Adipose tissue (tissue), 3 donors: ENCODE data around the gene SRSF6. TPM values are rescaled to one million over a fixed set of nuclear protein-coding genes. Genes with fewer than 3 reads are reported as not detected.
"Not testable (repeated sequence)": the region's sequence is repeated elsewhere in the genome, so short reads cannot be mapped to it uniquely, and the experiment has no call there.

Experiments
- H3K27ac ChIP-seq: one replicate; pipeline ENCODE4 v1.5.1; 2013; ENCODE audit warnings: low read depth, low read length
- WGBS, 3 donors: extraction: QIAGEN DNeasy Blood & Tissue Kit; methylation state at CpG; one replicate each; pipeline ENCODE4 v1.1.7; 2013; 5-methylcytosine and 5-hydroxymethylcytosine counted together
- polyA plus RNA-seq, 3 donors: library from polyadenylated mRNA; stranded (reverse); fragments of 200-250 nt; gene quantifications; one replicate each; pipeline ENCODE4 v1.2.3, GENCODE V29; 2013
- donor health status: healthy with polysubstance abuse.
- donor health status: Bipolar disorder and iron deficiency.
- donor health status: healthy.

SRSF6 gene
- polyA plus RNA-seq, 3 donors: 48.9 to 85.4 (median 54.7) TPM

- WGBS, 3 donors: 78 to 81% (median 80%) methylated on average over 3 of the region's 3 CpGs
- H3K27ac ChIP-seq: no peak overlapping the region
These were observed 6.0 kb downstream of the SRSF6 start for GRCh38 chr20:43463527-43464218.

- H3K27ac ChIP-seq: no peak overlapping the region
- 90 to 92% (median 92%) methylated on average over 9 of the region's 9 CpGs for WGBS, 3 donors
These were observed 6.6 kb downstream of the SRSF6 start for GRCh38 chr20:43464219-43464790.

DNA sequence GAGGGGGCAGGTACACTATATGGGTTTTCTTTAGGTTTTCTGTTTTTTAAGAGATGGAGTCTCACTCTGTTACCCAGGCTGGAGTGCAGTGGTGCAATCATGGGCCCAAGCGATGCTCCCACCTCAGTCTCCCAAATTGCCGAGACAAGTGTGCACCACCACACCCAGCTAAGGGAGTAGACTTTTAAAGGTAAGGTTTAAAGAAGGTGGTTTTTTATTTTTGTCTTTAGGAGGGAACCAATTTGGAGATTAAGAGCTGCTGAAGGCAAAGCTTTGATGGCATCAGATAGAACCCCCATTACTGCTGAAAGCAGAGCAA, 7.9 kb downstream of the SRSF6 start:
- no peak overlapping the region for H3K27ac ChIP-seq
- 97 to 100% (median 98%) methylated on average over 2 of the region's 2 CpGs for WGBS, 3 donors

- 96 to 100% (median 100%) methylated on average over 1 of the region's 1 CpG for WGBS, 3 donors
- H3K27ac ChIP-seq: no peak overlapping the region
These were observed 9.9 kb downstream of the SRSF6 start for GRCh38 chr20:43467589-43467988.

GRCh38 chr20:43472671-43473380, 15.1 kb downstream of the SRSF6 start:
- H3K27ac ChIP-seq: no peak overlapping the region
- 61 to 81% (median 65%) methylated on average over 11 of the region's 11 CpGs for WGBS, 3 donors

DNA sequence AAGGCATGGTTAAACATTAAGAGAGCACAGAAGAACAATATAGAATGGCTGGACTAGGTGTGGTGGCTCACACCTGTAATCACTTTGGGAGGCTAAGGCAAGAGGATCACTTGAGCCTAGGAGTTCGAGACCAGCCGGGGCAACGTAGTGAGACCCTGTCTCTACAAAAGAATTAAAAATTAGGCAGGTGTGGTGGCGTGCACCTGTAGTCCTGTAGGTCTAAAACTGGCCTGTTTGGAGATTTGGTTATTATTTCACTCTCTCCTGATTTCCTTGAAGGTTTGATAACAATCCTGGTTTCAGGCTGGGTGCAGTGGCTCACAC, 15.6 kb downstream of the SRSF6 start:
- no peak overlapping the region for H3K27ac ChIP-seq

GRCh38 chr20:43477193-43477592, 19.5 kb downstream of the SRSF6 start:
- WGBS, 3 donors: 52 to 70% (median 56%) methylated on average over 3 of the region's 3 CpGs

More for the DNA sequence above, 15.6 kb downstream of the SRSF6 start:
- WGBS, 3 donors: 98 to 100% (median 98%) methylated on average over 4 of the region's 4 CpGs

GRCh38 chr20:43477619-43478018, 19.9 kb downstream of the SRSF6 start:
- 71 to 90% (median 90%) methylated on average over 4 of the region's 4 CpGs for WGBS, 3 donors
- H3K27ac ChIP-seq: no peak overlapping the region

More at GRCh38 chr20:43477193-43477592, 19.5 kb downstream of the SRSF6 start:
- H3K27ac ChIP-seq: no peak overlapping the region

DNA sequence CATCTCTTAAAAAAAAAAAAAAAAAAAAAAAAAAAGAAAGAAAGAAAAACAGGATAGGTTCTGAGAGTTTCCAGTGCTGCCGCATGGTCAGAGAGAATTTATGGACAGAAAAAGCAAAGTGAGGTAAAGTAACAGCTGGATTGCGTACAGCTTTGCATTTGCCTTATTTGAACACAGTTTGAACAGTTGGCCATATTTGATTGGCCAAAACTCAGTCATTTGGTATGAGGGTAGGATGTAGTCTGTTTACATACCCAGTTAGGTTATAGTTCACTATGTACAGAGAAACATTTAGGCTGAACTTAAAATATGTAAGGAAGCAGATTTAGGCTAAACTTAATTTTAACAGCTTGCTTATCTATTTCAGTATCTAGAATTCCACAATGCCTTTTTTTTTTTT, 32.3 kb downstream of the SRSF6 start:
- no peak overlapping the region for H3K27ac ChIP-seq
- 82 to 89% (median 88%) methylated on average over 2 of the region's 2 CpGs for WGBS, 3 donors

DNA sequence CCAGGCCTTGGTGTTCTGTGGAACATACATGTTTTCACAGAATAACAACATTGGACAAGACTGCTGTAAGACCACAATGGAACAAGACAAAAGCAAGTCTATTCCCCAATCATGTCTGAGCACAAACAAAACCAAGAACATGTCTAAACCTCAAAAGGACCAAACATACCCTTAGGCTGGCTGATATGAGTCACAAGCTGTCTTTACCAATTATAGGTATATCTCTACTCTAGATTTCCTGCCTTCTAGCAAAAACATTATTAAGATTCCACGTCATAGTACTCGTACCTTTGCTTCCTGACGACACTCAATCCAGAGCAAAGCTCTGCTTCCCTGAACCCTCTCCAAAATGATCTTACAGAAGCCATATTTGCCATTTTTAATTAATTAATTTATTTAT, 34.4 kb downstream of the SRSF6 start:
- 91 to 100% (median 92%) methylated on average over 3 of the region's 3 CpGs for WGBS, 3 donors
- H3K27ac ChIP-seq: no peak overlapping the region

DNA sequence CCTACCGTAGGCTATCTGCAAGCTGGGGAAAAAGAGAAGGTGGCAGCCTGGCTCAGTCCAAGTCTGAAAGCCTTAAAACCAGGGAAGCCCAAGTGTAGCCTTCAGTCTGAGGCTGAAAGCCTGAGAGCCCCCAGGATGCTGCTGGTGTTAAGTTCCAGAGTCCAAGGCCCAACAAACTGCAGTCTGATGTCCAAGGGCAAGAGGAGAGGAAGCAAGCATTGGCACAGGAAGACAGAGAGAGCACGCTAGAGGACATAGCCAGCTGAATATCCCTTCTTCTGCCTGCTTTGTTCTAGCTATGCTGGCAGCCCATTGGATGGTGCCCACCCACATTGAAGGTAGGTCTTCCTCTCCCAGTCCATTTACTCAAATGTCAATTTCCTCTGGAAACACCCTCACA, 37.7 kb downstream of the SRSF6 start:
- H3K27ac ChIP-seq: no peak overlapping the region
- 40 to 76% (median 71%) methylated on average over 2 of the region's 2 CpGs for WGBS, 3 donors

DNA sequence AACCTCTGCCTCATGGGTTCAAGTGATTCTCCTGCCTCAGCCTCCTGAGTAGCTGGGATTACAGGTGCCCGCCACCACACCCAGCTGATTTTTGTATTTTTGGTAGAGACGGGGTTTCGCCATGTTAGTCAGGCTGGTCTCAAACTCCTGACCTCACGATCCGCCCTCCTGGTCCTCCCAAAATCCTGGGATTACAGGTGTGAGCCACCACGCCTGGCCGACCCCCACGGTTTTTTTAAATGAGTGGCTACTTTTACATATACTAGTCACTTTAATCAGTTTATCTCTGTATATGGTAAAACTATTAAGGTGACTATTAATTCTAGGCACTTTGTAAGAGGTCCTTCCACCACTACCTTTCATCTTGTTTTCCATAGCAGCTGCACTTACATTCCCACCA, 44.3 kb downstream of the SRSF6 start:
- not testable (repeated sequence) for H3K27ac ChIP-seq
- WGBS, 3 donors: 90 to 95% (median 94%) methylated on average over 8 of the region's 8 CpGs

DNA sequence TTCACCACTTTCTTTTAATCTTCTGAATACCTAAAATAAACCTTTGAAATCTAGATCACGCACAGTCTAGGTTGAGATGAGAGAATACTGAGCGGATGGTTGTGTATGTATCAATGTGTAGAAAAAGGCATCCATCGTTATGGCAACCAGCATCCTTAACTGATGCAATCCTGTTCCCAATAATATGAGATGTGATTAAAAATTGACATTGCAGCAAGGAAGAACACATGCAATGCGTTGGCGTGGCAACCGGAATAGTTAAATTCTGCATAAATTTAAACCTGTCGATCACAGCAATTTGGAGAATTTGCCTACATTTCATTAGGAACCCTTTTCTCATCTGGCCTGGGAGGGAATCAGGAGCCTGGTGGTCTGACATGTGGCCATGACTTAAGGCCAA, 48.5 kb downstream of the SRSF6 start:
- no peak overlapping the region for H3K27ac ChIP-seq
- 92 to 97% (median 95%) methylated on average over 7 of the region's 7 CpGs for WGBS, 3 donors

DNA sequence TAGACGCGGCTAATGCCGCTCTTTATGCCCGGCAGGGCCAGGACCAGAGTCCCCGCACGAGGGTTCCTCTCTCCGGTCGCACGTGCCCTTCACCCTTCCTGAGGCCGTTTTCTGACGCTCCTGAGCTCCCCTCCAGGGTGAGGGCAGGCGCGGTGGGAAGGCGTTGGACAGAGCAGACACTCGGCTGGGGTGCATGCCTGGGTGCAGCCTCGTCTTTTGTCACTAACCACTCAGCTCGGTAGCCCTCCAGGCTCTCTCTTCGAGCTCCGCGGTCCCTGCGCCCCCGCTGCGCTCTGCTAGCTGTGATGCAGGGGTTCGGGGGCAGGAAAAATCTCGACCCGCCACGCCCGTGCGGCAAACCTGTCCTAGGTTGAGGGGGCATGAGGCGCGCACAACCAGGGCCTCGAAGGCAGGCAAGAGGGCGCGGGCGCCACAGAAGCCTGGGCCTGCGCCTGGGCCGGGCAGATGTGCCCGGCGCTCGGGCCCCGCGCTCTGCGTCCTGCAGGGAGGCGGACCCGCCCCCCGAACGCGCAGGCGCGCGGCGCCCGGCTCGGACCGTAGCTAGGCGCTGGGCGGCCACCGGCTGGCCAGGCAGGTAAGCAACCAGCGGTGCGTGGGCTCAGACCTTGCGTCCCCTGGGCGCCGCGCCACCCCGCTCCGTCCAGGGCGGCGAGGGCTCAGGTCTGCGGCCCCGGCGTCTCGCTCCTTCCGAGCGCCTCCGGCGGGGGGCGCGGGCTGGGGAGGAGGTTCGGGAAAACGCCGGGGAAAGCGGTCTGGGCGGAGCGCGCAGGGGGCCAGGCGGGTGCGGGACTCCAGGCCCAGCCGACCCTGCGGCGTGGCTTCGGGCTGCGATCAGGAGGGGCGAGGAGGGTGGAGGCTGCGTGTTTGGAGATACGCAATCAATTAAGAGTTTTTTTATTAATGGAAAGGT, 49.7 kb downstream of the SRSF6 start, which contains the start of gene L3MBTL1:
L3MBTL1 (plus strand) TSS at position 548 of the 931 bp plus-strand sequence. CDS start 5,807 bp downstream, outside the sequence.
- WGBS, 3 donors: 5 to 6% (median 5%) methylated on average over 81 to 95 of the region's 95 CpGs

DNA sequence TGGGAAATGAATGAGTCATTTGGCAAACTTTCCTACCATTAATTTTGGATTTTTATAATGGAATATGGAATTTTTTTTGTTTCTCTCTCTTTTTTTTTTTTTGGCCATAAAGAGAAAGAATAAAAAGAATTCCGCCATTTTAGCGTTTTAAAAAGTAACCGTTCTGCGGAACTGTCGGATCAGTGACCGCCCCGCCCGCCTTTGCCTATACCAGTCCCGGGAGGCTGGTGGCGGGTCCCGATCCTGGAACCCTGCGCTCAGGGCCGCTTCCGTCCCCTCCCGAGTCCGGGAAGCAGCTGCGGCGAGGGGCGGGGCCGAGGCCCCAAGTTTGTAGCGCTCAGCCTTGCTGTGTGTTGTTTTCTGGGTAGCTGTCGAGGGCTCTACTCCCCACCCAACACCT, 50.4 kb downstream of the SRSF6 start:
- 6 to 15% (median 7%) methylated on average over 22 of the region's 22 CpGs for WGBS, 3 donors
- H3K27ac ChIP-seq: no peak overlapping the region

More for the DNA sequence above, 49.7 kb downstream of the SRSF6 start, which contains the start of gene L3MBTL1:
- no peak within 1 kb of the TSS for H3K27ac ChIP-seq

- H3K27ac ChIP-seq: no peak overlapping the region
- WGBS, 3 donors: 83 to 89% (median 85%) methylated on average over 11 of the region's 11 CpGs
These were observed 50.9 kb downstream of the SRSF6 start for GRCh38 chr20:43508604-43509040.

- 71 to 85% (median 83%) methylated on average over 1 of the region's 1 CpG for WGBS, 3 donors
- H3K27ac ChIP-seq: no peak overlapping the region
These were observed 54.2 kb downstream of the SRSF6 start for GRCh38 chr20:43511879-43512278.

- no peak overlapping the region for H3K27ac ChIP-seq
- 56 to 66% (median 62%) methylated on average over 10 of the region's 10 CpGs for WGBS, 3 donors
These were observed 55.8 kb downstream of the SRSF6 start for GRCh38 chr20:43513372-43513930.
